NCI-H2171 treated with DMSO at 0.1 percent for 48 hours (cell line): ENCODE measurements around the gene NSD2.
"Not testable (repeated sequence)": the region's sequence is repeated elsewhere in the genome, so short reads cannot be mapped to it uniquely, and the experiment has no call there.

Source experiments
- DNase-seq: peaks from one replicate; lab custom pipeline; 2025; lab: John Stamatoyannopoulos, UW

The NSD2 gene

DNA sequence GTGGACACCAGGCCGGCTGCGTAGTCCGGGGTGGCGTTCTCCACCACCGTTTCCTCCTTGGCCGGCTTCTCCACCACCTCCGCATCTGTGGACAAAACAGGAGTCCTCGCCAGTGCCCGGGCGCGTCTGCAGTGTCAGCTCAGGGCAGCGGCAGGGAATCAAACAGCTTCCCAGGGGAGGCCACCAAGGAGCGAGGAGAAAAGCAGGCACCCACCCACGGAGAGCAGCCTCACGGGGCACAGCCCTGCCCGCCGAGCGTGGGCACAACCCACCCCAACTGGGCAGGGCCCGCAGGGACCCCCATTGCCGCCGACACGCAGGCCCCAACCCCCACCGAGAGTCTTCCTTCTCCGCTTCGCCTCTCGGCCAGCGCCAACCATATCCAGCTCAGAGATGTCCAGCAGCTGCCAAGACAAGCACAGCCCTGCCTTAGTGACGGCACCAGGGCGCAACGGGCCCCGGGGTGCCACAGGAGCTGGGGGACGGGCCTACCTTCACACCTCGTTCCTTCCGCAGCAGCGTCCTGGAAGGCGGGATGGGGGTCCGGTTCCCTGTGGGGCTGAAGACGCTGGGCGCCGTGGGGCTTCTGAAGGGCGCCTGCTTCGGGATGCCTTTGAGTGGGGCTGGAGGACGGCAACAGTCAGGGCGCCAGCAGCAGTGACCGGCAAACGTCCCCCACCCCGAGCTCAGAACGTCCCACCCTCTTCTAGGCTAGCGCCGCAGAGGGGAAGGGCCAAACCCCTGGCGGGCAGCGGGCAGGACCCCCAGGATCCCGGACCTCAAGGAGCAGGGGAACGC, 114.8 kb downstream of the NSD2 start:
- no peak for DNase-seq

DNA sequence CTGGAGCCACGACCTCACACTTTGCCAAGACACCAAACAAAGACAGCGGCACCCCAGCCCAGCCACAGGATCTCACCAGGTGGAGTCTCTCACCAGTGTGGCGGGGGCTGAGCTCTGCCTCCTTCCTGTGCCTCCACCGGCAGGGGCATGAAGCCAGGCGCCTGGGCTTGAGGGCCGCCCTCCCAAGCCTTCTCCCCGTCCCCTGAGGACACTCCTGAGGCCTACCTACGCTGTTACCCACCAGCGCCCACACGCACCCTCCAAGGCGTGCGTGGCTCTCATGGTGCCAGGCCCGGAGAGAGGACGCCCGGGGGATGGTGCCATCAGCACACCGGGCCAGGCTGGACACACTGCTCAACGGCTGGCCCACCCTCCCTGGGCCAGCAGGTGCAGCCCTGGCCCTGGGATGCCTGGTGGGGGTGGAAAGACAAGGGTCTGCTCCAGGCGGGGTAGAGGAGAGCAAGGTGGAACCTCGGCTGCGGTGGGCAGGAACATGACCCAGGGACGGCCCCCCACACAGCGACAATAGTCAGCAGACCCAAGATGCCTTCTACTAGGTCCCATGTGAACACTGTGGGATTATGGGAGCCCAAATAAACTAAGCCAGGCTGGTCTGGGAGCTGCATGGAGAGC, 115.5 kb downstream of the NSD2 start:
- DNase-seq = no peak

GRCh38 chr4:1987296-1987695, 116.1 kb downstream of the NSD2 start:
- no peak for DNase-seq

DNA sequence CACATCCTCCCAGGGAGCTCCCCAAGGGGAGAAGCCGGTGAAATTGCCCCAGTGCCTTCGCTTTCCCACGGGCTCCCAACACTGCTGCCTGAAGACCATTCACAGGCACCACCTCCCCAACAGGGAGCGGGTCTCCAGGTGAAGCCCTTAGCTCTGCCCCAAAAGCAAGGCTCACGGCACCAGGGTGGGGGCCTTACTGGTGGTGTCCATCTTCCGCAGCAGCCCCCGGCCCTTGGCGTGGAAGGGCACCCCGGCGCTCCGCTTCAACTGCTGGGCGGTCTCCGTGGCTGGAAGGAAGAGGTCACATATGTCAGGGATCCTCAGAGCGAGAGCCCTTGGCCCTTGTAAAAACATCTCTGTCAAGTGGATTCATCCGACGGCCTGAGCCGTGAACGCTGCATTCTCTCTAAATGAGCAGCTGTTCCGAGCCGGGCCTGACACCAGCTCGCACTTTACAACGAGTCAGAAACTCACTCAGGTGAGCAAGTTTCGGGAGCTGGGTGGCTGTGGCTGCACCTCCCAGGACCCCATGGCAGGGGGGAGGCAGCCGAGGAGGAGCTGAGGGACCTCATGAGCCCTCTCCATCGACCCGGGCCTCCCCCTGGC, 116.6 kb downstream of the NSD2 start:
- no peak for DNase-seq

DNA sequence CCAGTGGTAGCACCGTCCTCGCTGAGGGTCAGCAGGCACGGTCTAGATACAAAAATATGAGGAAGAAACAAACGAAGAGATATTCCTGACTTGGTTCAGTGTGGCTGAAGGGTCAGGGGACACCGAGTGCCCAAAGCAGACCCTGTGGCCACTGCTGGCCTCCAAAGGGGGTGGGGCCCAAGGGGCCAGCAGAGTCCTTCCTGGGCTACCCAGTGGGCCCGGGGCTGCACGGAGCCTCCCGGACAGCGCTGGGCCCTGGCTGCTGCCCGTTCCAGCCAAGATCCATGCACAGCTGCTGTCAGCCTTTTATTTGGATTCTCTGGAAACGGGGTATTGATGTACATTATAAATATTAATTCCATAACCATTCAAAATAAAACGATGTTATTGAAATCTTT, 117.1 kb downstream of the NSD2 start:
- DNase-seq = no peak

GRCh38 chr4:1989533-1990347, 118.5 kb downstream of the NSD2 start:
- DNase-seq = no peak

DNA sequence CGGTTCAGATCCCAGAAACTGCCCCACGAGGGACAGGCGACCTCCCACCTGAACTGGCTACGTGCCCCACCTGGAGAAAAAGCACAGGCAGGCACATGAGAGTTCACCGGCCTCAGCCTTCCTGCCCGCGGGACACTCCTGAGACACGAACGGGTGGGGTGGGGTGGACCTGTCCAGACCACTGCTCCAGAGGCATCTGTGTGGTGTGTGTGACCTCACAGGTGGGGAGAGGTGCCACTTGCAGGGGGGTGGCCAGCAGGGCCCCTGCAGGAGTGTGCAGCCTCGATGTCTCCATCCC, 119.1 kb downstream of the NSD2 start:
- DNase-seq = no peak

- DNase-seq = no peak
Observed at GRCh38 chr4:1990676-1991075, 119.5 kb downstream of the NSD2 start.

DNA sequence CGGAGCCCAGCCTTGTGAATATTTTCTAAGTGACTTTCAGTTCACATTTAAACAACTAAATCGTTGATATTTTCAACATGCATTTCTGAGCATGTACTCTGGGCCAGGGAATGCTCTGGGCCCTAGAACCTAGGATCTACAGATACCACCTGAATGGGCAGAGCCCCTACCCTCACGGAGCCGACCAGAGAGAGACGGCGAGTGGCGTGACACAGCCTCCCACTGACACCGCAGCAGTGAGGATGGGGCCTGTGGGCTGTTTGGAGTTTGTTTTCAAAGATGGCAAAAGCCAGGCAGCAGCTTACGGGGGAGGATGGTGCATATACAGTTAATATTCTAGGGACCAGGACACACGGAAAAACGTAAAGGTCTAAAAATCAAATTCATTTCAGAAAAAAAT, 119.9 kb downstream of the NSD2 start:
- no peak for DNase-seq

GRCh38 chr4:1991596-1992434, 120.6 kb downstream of the NSD2 start:
- DNase-seq = no peak

- DNase-seq = no peak
Observed at GRCh38 chr4:1992468-1993168, 121.4 kb downstream of the NSD2 start.

DNA sequence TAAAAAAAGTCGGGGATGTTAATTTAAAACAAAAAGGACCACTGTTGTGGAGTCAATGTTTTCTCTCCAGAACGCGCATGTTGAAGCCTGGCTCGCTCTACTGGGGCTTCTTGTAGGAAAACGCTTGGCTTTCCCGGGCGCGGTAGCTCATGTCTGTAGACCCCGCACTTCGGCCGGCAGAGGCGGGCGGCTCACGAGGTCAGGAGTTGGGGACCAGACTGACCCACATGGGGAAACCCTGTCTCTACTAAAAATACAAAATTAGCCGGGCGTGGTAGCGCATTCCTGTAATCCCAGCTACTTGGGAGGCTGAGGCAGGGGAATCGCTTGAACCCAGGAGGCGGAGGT, 122.0 kb downstream of the NSD2 start:
- no peak for DNase-seq

DNA sequence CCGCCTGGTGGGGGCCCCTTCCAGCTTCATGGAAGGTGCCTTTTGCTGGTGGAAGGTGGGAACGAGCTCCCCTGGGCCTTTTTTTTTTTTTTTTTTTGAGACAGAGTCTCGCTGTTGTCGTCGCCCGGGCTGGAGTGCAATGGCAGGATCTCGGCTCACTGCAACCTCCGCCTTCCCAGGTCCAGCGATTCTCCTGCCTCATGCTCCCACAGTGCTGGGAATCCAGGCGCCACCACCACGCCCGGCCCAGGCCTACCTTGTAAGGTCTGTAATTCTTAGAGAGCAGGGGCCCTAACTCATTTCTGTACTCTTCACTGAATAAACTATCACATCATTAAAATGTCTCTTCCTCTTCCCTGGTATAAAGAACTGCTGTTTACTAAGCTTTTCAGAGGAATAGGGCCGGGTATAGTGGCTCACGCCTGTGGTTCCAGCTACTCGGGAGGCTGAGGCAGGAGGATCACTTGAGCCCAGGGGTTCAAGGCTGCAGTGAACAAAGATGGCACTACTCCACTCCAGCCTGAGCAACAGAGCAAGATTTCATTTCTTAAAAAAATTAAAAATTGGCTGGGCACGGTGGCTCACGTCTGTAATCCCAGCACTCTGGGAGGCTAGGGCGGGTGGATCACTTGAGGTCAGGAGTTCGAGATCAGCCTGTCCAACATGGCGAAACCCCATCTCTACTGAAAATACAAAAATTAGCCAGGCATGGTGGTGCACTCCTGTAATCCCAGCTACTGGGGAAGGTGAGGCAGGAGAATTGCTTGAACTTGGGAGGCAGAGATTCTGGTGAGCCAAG, 122.7 kb downstream of the NSD2 start:
- not testable (repeated sequence) for DNase-seq

- no peak for DNase-seq
Observed at GRCh38 chr4:1994938-1995337, 123.7 kb downstream of the NSD2 start.

DNA sequence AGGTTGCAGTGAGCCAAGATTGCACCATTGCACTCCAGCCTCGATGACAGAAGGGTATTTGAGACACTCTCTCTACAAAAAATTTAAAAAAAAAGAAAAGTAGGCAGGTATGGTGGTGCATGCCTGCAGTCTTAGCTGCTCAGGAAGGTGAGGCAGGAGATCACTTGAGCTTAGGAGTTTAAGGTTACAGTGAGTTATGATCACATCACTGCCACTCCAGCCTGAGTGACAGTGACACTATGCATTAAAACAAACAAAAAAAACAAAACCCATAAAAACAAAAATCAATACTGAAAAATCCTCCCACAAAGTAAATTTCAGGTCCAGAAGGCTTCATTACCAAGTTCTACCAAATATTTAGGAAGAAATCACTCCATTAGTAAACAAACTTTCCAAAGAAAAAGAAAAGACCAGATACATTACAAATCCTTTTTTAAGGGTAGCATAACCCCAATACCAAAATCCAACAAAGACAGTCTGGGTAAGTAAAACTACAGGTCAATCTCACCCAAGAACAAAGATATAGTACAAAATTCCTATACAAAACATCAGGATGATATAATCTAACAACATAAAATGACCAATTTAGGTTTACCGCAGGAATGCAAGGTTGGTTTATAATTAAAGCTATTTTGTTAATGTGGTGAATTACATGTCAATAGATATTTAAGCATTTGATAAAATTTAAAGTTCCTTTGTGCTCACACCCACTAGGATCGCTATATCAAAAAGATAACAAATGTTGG, 125.8 kb downstream of the NSD2 start:
- DNase-seq = no peak

GRCh38 chr4:1997712-1998111, 126.5 kb downstream of the NSD2 start:
- DNase-seq = no peak

DNA sequence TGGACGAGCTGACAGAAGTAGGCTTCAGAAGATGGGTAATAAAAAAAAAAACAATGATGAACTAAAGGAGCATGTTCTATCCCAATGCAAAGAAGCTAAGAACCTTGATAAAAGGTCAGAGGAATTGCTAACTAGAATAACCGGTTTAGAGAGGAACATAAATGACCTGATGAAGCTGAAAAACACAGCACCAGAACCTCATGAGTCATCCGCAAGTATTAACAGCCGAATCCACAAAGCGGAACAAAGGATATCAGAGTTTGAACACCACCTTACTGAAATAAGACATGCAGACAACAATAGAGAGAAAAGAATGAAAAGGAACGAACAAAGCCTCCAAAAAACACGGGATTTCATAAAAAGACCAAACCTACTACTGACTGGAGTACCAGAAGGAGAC, 127.1 kb downstream of the NSD2 start:
- DNase-seq = no peak

- DNase-seq = not testable (repeated sequence)
Observed at GRCh38 chr4:1999308-1999707, 128.1 kb downstream of the NSD2 start.

DNA sequence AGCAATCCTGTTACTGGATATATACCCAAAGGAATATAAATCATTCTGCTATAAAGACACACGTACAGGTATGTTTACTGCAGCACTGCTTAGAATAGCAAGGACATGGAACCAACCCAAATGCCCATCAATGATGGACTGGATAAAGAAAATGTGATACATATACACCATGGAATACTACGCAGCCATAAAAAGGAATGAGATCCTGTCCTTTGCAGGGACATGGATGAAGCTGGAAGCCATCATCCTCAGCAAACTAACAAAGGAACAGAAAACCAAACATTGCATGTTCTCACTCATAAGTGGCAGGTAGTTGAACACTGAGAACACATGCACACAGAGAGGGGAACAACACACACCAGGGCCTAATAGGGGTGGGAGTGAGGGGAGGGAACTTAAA, 132.2 kb downstream of the NSD2 start:
- DNase-seq = not testable (repeated sequence)

DNA sequence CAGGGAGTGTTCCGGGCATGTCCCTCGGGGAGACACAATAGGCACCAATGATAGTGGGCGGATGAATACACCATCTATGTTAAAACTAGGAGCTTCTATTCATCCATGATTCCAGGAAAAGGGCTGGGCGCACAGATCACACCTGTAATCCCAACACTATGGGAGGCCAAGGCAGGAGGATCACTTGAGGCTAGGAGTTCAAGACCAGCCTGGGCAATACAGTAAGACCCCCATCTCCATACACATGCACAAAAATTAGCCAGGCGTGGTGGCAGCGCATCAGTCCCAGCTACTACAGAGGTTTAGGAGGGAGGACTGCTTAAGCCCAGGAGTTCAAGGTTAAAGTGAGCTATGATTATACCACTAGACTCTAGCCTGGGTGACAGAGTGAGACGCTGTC, 135.2 kb downstream of the NSD2 start:
- no peak for DNase-seq
